WI38 (cell line): ENCODE results near the gene IFT43.

Experiments
- H3K4me3 ChIP-seq: 2 replicates; pipeline ENCODE4 v1.5.1; 2011; ENCODE audit warnings: low read depth, mild to moderate bottlenecking, control low read depth, low read length
- TF ChIP-seq, protein P1 (sequence below): IDR thresholded peaks from 2 replicates; pipeline ENCODE4 v1.5.1; 2012; ENCODE audit warnings: low read depth, mild to moderate bottlenecking, control low read depth, low read length

IFT43 gene

GRCh38 chr14:75960231-75960630 is 25.3 kb upstream of the IFT43 start:
- TF ChIP-seq, protein P1, sequence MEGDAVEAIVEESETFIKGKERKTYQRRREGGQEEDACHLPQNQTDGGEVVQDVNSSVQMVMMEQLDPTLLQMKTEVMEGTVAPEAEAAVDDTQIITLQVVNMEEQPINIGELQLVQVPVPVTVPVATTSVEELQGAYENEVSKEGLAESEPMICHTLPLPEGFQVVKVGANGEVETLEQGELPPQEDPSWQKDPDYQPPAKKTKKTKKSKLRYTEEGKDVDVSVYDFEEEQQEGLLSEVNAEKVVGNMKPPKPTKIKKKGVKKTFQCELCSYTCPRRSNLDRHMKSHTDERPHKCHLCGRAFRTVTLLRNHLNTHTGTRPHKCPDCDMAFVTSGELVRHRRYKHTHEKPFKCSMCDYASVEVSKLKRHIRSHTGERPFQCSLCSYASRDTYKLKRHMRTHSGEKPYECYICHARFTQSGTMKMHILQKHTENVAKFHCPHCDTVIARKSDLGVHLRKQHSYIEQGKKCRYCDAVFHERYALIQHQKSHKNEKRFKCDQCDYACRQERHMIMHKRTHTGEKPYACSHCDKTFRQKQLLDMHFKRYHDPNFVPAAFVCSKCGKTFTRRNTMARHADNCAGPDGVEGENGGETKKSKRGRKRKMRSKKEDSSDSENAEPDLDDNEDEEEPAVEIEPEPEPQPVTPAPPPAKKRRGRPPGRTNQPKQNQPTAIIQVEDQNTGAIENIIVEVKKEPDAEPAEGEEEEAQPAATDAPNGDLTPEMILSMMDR: no peak
- H3K4me3 ChIP-seq: no peak overlapping the region

DNA sequence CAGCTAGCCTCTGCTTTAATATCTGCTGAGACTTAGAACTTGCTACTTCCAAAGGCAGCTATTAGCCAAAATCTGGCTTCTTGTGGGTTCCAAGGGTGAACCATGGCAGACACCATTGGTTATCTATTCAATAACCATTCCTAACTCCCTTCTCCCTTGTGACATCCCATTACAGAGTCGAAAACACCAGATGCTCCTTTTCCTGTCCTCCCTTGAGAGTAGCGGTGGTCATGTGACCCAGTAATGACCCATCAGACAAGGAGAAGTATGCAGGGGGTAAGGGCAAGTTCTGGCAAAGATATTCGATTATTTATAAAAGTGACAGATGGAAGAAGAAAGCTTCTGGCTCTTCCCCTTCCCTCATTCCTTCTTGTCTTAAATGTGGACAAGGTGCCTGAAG is 23.9 kb upstream of the IFT43 start:
- H3K4me3 ChIP-seq: no peak overlapping the region
- TF ChIP-seq, protein P1: no peak

GRCh38 chr14:75967866-75968265 is 17.7 kb upstream of the IFT43 start:
- no peak overlapping the region for H3K4me3 ChIP-seq
- TF ChIP-seq, protein P1: no peak

- TF ChIP-seq, protein P1: no peak
- H3K4me3 ChIP-seq: no peak overlapping the region
Measured at GRCh38 chr14:75968456-75968855, 17.1 kb upstream of the IFT43 start.

- H3K4me3 ChIP-seq: no peak overlapping the region
- TF ChIP-seq, protein P1: no peak
Measured at GRCh38 chr14:75969126-75969525, 16.4 kb upstream of the IFT43 start.

DNA sequence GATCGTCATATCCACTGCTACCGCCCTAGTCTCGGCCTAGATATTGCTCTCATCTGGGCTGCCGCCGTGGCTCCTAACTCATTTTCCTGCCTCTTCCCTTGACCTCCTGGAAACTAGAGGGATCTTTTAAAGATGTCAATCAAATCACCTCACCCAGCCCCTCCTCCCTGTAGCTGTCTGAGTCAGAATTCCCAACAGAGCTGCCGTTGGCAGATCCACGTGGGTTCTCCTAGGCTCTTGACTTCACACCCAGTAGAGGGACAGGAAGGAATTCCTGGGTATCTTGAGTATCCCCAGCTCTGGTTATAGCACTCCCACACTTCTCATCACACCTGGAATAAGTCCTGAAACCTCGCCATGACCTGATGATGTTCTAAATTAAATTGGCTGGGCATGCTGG is 15.7 kb upstream of the IFT43 start:
- TF ChIP-seq, protein P1: no peak
- H3K4me3 ChIP-seq: no peak overlapping the region

DNA sequence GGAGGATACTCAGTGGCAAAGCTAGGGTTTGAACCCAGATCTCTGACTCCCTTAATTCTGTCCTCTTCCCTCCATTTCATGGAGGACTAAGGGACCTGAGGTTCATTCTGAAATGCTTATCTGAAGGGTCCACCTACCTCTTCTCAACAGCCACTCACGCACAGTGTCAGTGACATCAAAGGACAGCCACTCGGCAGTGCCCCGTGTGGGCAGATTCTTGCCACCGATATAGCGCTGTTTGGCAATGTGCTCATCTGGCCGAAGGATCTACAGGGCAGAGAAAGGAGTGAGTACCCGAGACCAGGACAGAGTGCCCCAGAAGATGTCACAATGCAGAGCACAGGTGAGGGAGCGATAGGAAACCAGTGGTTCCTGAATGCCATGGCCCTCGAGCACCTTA is 14.6 kb upstream of the IFT43 start:
- TF ChIP-seq, protein P1: no peak

More for the DNA sequence above, 14.6 kb upstream of the IFT43 start:
- no peak overlapping the region for H3K4me3 ChIP-seq
